ENCODE data around the gene FRMD1.

Gene FRMD1

DNA sequence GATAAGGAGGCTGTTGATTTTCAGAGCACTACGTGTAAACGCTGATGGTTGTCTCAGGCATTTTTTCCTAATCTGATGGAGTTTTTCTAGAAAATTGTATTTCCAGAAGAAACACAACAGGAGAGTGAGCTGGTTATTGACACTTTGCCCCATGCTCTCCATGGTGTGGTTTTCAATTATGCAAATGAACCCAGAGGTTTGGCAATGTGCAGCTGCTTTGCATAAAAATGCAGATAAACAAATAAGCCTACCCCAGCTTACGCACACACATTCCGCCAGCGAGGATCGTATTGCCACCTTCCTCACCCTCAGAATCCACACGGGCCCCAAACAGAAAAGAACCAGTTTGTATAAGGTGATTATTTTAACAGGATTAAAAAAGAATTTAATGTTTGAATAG lies 45.1 kb upstream of the FRMD1 start:
- DNase-seq (ENCODE audit: extremely low read depth, low read depth): no peak
- TF ChIP-seq, protein P1, sequence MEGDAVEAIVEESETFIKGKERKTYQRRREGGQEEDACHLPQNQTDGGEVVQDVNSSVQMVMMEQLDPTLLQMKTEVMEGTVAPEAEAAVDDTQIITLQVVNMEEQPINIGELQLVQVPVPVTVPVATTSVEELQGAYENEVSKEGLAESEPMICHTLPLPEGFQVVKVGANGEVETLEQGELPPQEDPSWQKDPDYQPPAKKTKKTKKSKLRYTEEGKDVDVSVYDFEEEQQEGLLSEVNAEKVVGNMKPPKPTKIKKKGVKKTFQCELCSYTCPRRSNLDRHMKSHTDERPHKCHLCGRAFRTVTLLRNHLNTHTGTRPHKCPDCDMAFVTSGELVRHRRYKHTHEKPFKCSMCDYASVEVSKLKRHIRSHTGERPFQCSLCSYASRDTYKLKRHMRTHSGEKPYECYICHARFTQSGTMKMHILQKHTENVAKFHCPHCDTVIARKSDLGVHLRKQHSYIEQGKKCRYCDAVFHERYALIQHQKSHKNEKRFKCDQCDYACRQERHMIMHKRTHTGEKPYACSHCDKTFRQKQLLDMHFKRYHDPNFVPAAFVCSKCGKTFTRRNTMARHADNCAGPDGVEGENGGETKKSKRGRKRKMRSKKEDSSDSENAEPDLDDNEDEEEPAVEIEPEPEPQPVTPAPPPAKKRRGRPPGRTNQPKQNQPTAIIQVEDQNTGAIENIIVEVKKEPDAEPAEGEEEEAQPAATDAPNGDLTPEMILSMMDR (IDR thresholded peaks at IDR 0.05; ENCODE audit: low read depth, low read length, missing control alignments): no peak
- no peak overlapping the region for H3K4me3 ChIP-seq (replicated peaks; ENCODE audit: low read depth, low read length)

DNA sequence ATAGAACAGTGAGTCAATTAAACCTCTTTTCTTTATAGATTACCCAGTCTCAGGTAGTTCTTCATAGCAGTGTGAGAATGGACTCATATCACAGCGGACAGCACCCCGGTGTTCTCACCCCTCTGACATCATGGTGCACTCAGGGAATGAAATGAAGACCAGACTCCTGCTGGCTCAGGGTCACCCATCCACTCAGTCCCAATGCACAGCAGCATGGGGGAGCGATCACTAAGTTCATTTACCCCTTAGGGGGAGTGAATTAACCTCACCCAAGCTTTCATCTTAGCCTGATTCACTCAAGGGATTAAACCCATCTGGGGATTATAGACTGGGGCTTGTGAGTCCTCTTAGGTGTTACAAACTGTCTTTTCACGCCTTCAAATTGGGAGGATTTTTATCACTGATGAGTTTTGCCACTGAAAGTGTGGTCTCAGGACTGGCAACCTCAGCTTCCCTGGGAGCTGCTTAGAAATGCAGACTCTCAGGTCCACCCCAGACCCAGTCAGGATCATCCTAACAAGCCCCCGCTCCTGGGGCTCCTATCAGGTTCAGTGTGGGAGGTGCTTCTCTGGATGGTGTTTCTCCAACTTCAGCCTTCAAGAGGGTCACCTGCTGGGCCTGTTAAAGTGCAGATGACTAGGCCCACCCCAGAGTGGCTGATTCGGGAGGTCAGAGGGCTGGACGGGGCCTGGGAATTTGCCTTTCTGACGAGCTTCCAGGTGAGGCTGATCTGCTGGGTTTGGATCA lies 44.3 kb upstream of the FRMD1 start:
- no peak overlapping the region for H3K4me3 ChIP-seq (replicated peaks; ENCODE audit: low read depth, low read length)
- TF ChIP-seq, protein P1 (IDR thresholded peaks at IDR 0.05; ENCODE audit: low read depth, low read length, missing control alignments): no peak
- no peak for DNase-seq (ENCODE audit: extremely low read depth, low read depth)

DNA sequence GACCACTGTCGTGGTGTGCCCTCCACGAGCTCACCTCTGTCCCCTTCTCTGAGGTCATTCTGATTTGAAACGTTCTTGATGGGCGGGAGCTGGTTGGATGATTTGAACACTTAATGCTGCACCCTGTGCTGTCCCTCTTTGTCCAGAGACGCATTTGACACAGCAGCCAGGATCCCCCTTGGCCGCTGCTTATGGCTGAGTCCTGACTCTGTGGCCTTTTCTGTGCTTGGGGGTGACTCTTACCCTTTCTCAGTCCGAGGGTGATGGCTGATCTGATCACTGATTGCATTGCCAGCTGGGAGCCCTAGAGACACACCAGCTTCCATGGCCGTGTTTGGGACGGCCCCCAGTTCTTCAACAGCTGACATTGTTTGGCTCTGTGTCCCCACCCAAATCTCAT lies 43.5 kb upstream of the FRMD1 start:
- no peak for DNase-seq (ENCODE audit: extremely low read depth, low read depth)
- TF ChIP-seq, protein P1 (IDR thresholded peaks at IDR 0.05; ENCODE audit: low read depth, low read length, missing control alignments): no peak
- H3K4me3 ChIP-seq (replicated peaks; ENCODE audit: low read depth, low read length): no peak overlapping the region

DNA sequence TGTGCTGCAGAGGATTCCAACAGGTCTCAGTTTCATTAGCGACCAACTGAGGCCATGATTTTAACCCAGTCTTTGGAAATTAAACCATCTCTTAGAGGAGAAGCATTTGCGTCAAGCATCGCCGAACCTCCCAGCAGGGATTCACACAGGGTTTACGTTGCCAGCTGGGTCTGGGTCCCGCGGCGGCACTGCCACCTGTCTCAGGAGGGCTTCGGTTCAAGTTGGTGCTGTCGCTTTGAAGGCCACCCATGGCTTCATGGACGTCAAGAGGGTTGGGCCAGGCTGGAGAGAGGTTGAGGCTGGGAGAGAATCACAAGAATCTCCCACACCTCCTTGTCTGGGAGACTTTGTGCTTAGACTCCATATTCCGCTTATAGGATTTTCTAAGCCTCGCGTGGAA lies 43.0 kb upstream of the FRMD1 start:
- TF ChIP-seq, protein P1 (IDR thresholded peaks at IDR 0.05; ENCODE audit: low read depth, low read length, missing control alignments): no peak
- DNase-seq (ENCODE audit: extremely low read depth, low read depth): no peak
- H3K4me3 ChIP-seq (replicated peaks; ENCODE audit: low read depth, low read length): no peak overlapping the region

DNA sequence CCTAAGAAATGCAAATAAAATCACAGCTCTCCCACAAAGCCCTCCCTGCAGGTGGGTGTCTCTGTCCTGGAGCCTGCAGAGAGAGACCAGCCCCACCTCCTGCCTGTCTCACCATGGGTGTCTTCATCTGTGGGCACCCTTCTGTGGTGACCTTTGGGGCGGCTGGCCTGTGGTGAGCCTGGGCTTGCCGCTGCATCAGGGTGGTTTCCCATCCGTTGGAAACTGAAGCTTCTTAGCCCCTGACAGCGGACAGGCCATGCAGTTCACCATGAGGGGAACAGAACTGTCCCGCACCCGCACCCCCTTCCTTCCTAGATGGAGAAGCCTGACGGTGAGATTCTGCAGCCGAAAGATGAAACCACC lies 42.3 kb upstream of the FRMD1 start:
- TF ChIP-seq, protein P1 (IDR thresholded peaks at IDR 0.05; ENCODE audit: low read depth, low read length, missing control alignments): no peak
- no peak for DNase-seq (ENCODE audit: extremely low read depth, low read depth)
- no peak overlapping the region for H3K4me3 ChIP-seq (replicated peaks; ENCODE audit: low read depth, low read length)

DNA sequence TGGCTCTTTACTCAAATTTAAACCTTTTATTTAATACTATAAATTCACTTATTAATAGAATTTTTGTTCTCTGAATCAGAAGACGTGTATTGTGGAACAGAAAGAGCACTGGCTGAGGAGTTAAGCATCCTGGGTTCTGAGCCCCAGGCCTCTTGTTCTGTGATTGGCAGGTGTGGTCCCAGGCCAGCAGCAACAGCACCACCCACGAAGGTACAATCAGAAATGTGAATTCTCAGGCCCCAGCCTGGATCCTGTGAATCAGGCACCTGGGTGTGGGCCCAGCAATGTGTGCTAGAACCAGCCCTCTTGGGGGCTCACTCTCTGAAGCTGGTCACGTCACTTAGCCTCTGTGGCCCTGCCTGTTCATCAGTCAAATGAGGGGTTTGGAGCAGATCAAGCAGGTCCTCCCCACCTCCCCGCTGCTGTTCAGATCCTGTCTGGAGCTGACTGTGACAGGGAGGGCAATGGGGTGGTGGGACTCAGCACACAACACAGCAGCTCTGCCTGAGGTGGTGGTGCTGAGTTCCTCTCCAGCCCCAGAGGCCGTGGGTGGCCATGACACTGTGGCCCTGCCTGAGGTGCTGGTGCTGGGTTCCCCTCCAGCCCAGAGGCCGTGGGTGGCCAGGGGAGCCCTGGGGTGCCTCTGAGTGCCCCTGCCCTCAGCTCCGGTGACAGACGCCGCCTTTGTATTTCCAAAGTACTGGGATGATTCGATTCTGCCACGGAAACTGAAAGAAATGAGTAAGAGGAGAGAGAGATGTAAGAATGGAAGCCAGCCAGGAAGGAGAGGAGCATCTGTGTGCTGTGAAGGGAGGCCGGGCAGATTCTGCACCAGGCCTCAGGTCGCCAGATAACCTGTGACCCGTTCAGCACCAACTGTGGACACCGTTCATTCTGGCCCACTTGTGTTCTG lies 41.6 kb upstream of the FRMD1 start:
- H3K4me3 ChIP-seq (replicated peaks; ENCODE audit: low read depth, low read length): no peak overlapping the region
- no peak for DNase-seq (ENCODE audit: extremely low read depth, low read depth)
- TF ChIP-seq, protein P1 (IDR thresholded peaks at IDR 0.05; ENCODE audit: low read depth, low read length, missing control alignments): no peak

Data from HFF-Myc (cell line).